NCI-H2107 (cell line): Measurements from ENCODE around the gene CCDC137.

Experiments
- DNase-seq: peaks from one replicate; lab custom pipeline; 2025; lab: John Stamatoyannopoulos, UW

The CCDC137 gene

GRCh38 chr17:81715872-81716673 lies 49.5 kb downstream of the CCDC137 start:
- no peak for DNase-seq

DNA sequence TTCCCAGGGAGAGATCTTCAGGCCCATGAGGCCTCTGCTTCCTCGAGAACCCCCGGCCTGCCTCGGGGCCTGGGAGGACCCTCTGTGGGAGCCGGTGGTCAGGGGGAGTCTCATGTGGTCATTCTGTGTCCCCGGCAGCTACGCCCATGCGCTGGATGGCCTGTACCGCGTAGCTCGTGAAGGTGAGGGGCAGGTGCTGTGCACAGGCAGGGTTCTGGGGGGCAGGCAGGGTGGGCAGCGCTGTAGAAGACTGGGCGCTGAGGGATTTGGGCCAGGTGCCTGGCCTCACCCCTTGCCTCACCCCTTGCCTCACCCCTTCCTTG lies 50.1 kb downstream of the CCDC137 start:
- DNase-seq, result no peak

DNA sequence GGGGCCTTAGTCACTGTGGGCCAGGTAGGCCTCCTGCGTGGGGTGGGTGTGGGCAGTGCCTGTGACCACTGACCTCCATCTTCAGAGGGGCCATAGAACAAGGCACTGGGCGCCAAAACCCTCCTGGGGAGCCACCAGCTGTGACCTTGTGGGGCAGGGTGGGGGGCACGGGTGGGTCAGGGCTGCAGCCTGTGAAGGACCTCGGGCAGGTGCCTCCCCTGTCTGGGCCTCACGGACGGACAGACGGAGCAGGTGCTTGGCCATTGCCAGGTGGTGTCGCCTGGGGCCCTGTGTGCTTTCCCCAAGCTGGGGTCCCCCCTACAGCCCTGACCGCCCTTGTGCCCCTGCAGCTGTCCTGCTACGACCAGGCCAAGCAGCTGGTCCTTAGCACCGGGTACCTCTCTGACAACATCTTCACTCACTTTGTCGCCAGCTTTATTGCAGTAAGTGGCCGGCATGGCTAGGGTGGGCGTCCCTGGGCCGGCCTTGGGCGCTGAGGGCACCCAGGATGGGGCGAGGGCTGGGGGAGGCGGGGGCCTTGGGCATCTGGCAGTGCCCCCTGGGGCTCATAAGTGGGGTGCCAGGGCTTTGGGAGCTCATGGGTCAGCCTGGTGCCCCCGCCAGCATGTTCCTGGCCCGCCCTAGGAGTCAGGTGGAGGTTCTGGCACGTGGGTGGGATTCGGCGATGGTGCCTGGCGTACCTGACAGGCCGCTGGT lies 50.7 kb downstream of the CCDC137 start:
- DNase-seq, result no peak

DNA sequence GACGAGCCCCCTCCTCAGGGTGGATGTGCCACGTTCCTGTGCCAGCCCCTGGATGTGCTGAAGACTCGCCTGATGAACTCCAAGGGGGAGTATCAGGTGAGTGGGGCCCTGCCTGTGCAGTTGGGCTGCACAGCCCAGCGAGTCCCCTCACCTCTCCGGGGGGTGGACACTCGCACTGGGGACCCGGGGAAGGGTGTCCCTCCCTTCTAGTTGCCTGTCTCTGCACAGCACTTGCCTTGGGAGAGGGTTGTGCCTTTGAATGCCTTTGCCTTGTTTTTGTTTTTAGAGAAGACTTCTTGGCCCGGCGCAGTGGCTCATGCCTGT lies 51.2 kb downstream of the CCDC137 start:
- no peak for DNase-seq

DNA sequence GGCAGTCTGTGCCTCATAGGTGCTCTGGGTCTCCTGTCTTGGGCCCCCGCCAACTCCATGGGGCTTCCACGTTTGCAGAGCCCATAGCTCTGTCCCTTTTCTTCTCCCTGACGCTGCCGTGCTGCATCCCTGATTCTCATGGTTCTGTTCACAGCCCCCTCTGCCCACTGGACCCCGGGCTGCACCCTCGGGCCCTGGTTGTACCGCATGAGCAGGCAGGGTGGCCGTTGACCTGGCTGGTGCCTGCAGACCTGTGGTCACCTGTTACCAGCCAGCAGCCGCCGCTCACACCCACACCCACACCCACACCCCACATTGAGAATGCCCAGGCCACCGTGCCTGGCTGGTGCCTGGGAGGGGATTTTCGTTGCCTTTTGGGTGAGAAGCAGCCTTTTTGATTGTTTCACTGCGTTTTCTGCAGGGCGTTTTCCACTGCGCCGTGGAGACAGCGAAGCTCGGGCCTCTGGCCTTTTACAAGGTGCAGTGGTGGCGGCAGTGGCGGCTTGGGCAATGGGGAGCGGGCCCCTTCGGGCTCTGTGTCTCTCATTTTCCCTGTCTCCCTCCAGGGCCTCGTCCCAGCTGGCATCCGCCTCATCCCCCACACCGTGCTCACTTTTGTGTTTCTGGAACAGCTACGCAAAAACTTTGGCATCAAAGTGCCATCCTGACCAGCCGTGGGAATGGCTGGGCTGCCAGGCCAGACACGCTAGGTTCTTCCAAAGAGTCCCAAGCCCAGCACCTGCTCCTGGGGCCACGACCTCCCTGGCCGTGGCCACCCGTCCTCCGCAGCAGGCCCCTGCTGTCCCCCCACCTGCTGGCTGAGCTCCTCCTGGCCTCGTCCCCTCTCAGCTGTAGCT lies 53.1 kb downstream of the CCDC137 start:
- no peak for DNase-seq

DNA sequence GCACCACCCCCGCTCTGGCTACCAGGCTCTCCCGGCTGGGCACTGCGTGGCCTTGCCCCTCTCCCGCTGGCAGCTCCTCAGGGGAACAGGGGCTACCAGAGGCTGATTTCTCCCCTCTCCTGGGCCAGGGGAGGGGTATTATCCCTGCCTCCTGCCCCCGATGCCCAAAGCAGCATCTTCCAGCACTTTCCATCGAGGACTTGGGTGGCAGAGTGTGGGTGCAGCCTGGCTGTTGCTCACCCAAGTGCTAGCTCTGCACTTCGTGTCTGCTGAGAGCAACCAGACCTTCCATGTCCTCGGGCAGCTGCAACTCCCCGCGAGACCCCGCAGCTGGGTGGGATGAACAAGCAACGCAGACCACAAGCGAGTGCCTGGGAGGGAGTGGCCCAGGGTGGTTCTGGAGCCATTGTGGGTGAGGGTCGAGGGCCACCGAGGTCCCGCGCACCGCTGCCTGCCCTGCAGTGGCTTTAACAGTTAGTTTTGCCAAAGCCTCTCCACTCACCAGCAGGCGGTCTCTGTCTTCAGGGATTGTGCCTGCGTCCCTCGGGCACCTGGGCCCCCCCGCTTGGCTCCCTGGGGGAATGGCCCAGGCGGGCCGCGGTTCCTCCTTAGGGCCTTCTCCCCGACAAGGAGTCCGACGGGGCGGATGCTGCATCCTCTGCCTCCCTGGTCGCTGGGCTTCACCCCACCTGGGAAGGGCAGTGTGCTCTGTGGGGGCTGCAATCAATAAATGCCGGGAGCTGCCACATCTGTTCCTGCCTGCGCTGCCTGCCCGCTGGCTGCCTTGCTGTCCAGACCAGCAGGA lies 53.9 kb downstream of the CCDC137 start:
- no peak for DNase-seq

DNA sequence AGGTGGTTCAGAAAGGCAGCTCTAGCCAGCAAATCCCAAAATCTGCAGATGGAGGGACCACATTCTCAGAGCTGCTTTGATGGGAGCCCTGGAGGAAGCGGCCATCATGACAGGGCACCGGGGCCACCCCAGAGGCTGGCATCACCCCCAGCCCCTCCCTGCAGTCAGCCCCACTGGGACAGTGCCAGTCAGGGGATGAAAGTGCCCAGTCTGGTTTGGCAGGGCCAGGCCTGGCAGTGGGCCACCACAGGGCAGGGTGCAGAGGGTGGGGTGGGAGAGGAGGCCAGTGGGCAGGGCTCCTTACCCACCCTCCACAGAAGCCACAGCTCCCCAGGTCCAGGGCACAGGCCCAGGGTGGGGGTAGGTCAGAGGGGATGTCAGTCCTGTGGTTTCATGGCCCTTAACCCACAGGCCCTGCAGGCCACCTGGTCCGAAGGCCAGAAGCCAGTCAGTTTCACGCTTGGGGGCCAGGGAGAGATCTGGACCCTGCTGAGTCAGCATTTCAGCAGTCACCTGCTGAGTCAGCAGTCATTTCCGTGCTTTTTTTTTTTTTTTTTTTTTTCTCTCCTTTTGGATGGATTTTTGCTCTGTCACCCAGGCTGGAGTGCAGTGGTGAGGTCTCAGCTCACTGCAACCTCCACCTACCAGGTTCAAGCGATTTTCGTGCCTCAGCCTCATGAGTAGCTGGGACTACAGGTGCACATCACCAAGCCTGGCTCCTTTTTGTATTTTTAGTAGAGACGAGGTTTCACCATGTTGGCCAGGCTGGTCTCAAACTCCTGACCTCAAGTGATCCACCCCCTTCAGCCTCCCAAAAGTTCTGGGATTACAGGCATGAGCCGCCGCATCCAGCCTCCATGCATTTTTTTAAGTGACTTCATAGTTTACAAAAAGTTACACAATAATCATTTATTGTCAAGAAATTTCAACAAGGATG lies 55.9 kb downstream of the CCDC137 start:
- no peak for DNase-seq
